Measurements from ENCODE around the gene POLR2F. TPM values are rescaled to one million over a fixed set of nuclear protein-coding genes. Genes with fewer than 3 reads are reported as not detected.

Gene POLR2F
- total RNA-seq, 1 donor from 2014 or later: 136 TPM

GRCh38 chr22:38006906-38007305 is 53.4 kb downstream of the POLR2F start:
- TF ChIP-seq CTCF (conservative IDR thresholded peaks at IDR 0.05; ENCODE audit: low read depth, low read length): no peak
- DNase-seq (ENCODE audit: low read depth): no peak
- H3K4me3 ChIP-seq (ENCODE audit: low read depth, low read length): no peak overlapping the region

GRCh38 chr22:38007330-38007902 is 53.9 kb downstream of the POLR2F start:
- DNase-seq (ENCODE audit: low read depth): no peak
- H3K4me3 ChIP-seq (ENCODE audit: low read depth, low read length): no peak overlapping the region
- TF ChIP-seq CTCF (conservative IDR thresholded peaks at IDR 0.05; ENCODE audit: low read depth, low read length): no peak

- no peak for TF ChIP-seq CTCF (conservative IDR thresholded peaks at IDR 0.05; ENCODE audit: low read depth, low read length)
- DNase-seq (ENCODE audit: low read depth): no peak
- H3K4me3 ChIP-seq (ENCODE audit: low read depth, low read length): no peak overlapping the region
These were observed 55.7 kb downstream of the POLR2F start for GRCh38 chr22:38009000-38009806.

- H3K4me3 ChIP-seq (ENCODE audit: low read depth, low read length): no peak overlapping the region
- DNase-seq (ENCODE audit: low read depth): no peak
- TF ChIP-seq CTCF (conservative IDR thresholded peaks at IDR 0.05; ENCODE audit: low read depth, low read length): no peak
These were observed 59.1 kb downstream of the POLR2F start for GRCh38 chr22:38012604-38013072.

GRCh38 chr22:38014083-38014482 is 60.6 kb downstream of the POLR2F start:
- TF ChIP-seq CTCF (conservative IDR thresholded peaks at IDR 0.05; ENCODE audit: low read depth, low read length): no peak
- DNase-seq (ENCODE audit: low read depth): no peak
- no peak overlapping the region for H3K4me3 ChIP-seq (ENCODE audit: low read depth, low read length)

- TF ChIP-seq CTCF (conservative IDR thresholded peaks at IDR 0.05; ENCODE audit: low read depth, low read length): no peak
- no peak for DNase-seq (ENCODE audit: low read depth)
- H3K4me3 ChIP-seq (ENCODE audit: low read depth, low read length): no peak overlapping the region
These were observed 63.0 kb downstream of the POLR2F start for GRCh38 chr22:38016182-38017151.

Measured in epithelial cell of proximal tubule (primary cell).